H9 (cell line): ENCODE results near the gene ZNF431. TPM values are rescaled to one million over a fixed set of nuclear protein-coding genes. Genes with fewer than 3 reads are reported as not detected.

ENCODE experiments used
- DNase-seq: peaks from one replicate; pipeline ENCODE4 v3.0.0-alpha.2; 2017
- H2AFZ ChIP-seq: one replicate; pipeline ENCODE4 v1.6.1; 2013; ENCODE audit warnings: mild to moderate bottlenecking, low read length, control low read depth, moderate library complexity
- H2AK5ac ChIP-seq: 2 replicates; pipeline ENCODE4 v1.6.1; 2013; ENCODE audit warnings: low read length, control low read depth, mixed read lengths; ENCODE audit not compliant: insufficient read length
- H2BK120ac ChIP-seq: one replicate; pipeline ENCODE4 v1.6.1; 2013; ENCODE audit warnings: low read depth, mild to moderate bottlenecking, low read length, control low read depth, inconsistent platforms; ENCODE audit not compliant: poor library complexity, severe bottlenecking
- H2BK12ac ChIP-seq: 2 replicates; pipeline ENCODE4 v1.6.1; 2013; ENCODE audit warnings: low read length, control low read depth, mixed read lengths, low read depth; ENCODE audit not compliant: insufficient read length
- H2BK15ac ChIP-seq: 2 replicates; pipeline ENCODE4 v1.6.1; 2013; ENCODE audit warnings: low read depth, low read length, control low read depth
- H2BK20ac ChIP-seq: one replicate; pipeline ENCODE4 v1.6.1; 2013; ENCODE audit warnings: low read depth, mild to moderate bottlenecking, low read length, control low read depth, inconsistent platforms; ENCODE audit not compliant: poor library complexity, severe bottlenecking
- H2BK5ac ChIP-seq: 2 replicates; pipeline ENCODE4 v1.6.1; 2013; ENCODE audit warnings: low read length, control low read depth, mixed read lengths; ENCODE audit not compliant: insufficient read length
- H3K14ac ChIP-seq: 2 replicates; pipeline ENCODE4 v1.6.1; 2013; ENCODE audit warnings: low read length, control low read depth; ENCODE audit not compliant: insufficient read depth
- H3K18ac ChIP-seq: 2 replicates; pipeline ENCODE4 v1.6.1; 2013; ENCODE audit warnings: low read depth, mild to moderate bottlenecking, mixed read lengths, low read length, control low read depth; ENCODE audit not compliant: insufficient read length
- H3K23ac ChIP-seq: 2 replicates; pipeline ENCODE4 v1.6.1; 2013; ENCODE audit warnings: low read length, control low read depth, mixed read lengths, low read depth; ENCODE audit not compliant: insufficient read length
- H3K23me2 ChIP-seq: 2 replicates; pipeline ENCODE4 v1.6.1; 2013; ENCODE audit warnings: low read depth, mild to moderate bottlenecking, mixed read lengths, low read length, control low read depth; ENCODE audit not compliant: insufficient read length, poor library complexity, severe bottlenecking
- H3K27ac ChIP-seq: 2 replicates; pipeline ENCODE4 v1.5.1; 2013; ENCODE audit warnings: low read length, control low read depth, mixed read lengths, low read depth; ENCODE audit not compliant: insufficient read length
- H3K27me3 ChIP-seq: 2 replicates; pipeline ENCODE4 v1.6.1; 2013; ENCODE audit warnings: low read length, control low read depth, inconsistent platforms; ENCODE audit not compliant: insufficient read depth
- H3K4ac ChIP-seq: 2 replicates; pipeline ENCODE4 v1.6.1; 2013; ENCODE audit warnings: low read depth, mild to moderate bottlenecking, control low read depth, inconsistent platforms, low read length, moderate library complexity
- H3K4me1 ChIP-seq: 2 replicates; pipeline ENCODE4 v1.6.1; 2013; ENCODE audit warnings: low read length, control low read depth, inconsistent platforms; ENCODE audit not compliant: insufficient read depth
- H3K4me2 ChIP-seq: 2 replicates; pipeline ENCODE4 v1.6.1; 2013; ENCODE audit warnings: low read length, control low read depth, mixed read lengths; ENCODE audit not compliant: insufficient read length, insufficient read depth
- H3K56ac ChIP-seq: 2 replicates; pipeline ENCODE4 v1.6.1; 2013; ENCODE audit warnings: low read depth, mild to moderate bottlenecking, mixed read lengths, low read length, control low read depth; ENCODE audit not compliant: insufficient read length
- H3K79me1 ChIP-seq: 2 replicates; pipeline ENCODE4 v1.6.1; 2013; ENCODE audit warnings: low read depth, mild to moderate bottlenecking, moderate library complexity, low read length, control low read depth, inconsistent platforms; ENCODE audit not compliant: insufficient read depth, poor library complexity, severe bottlenecking
- H3K79me2 ChIP-seq: 2 replicates; pipeline ENCODE4 v1.6.1; 2013; ENCODE audit warnings: low read length, control low read depth, inconsistent platforms; ENCODE audit not compliant: insufficient read depth
- H3K9ac ChIP-seq: 2 replicates; pipeline ENCODE4 v1.6.1; 2013; ENCODE audit warnings: low read length, control low read depth, mixed read lengths; ENCODE audit not compliant: insufficient read length; ENCODE audit errors: extremely low read depth
- H3K9me3 ChIP-seq: one replicate; pipeline ENCODE4 v1.6.1; 2013; ENCODE audit warnings: low read depth, low read length, inconsistent platforms; ENCODE audit not compliant: control insufficient read depth
- H3T11ph ChIP-seq: one replicate; pipeline ENCODE4 v1.6.1; 2013; ENCODE audit warnings: mild to moderate bottlenecking, low read length, control low read depth, inconsistent platforms
- H4K20me1 ChIP-seq: one replicate; pipeline ENCODE4 v1.6.1; 2013; ENCODE audit not compliant: control insufficient read depth, insufficient read length, insufficient read depth
- H4K5ac ChIP-seq: 2 replicates; pipeline ENCODE4 v1.6.1; 2013; ENCODE audit warnings: low read depth, mild to moderate bottlenecking, mixed read lengths, low read length, control low read depth; ENCODE audit not compliant: insufficient read length
- H4K8ac ChIP-seq: replicated peaks from 2 replicates; pipeline ENCODE4 v1.6.1; 2013; ENCODE audit warnings: low read length, control low read depth, mixed read lengths, low read depth; ENCODE audit not compliant: insufficient read length
- H4K91ac ChIP-seq: 2 replicates; pipeline ENCODE4 v1.6.1; 2013; ENCODE audit warnings: low read depth, mild to moderate bottlenecking, moderate library complexity, mixed read lengths, low read length, control low read depth; ENCODE audit not compliant: insufficient read length
- H3K27ac Mint-ChIP-seq, 3 experiments: 2 replicates in 2 of 3; 3 replicates in 1 of 3; pipeline ENCODE4 v1.8.0; 2020 to 2021; ENCODE audit warnings: mixed read lengths in 3 of 3, mild to moderate bottlenecking in 1 of 3, moderate library complexity in 1 of 3
- H3K27me3 Mint-ChIP-seq: 2 replicates; pipeline ENCODE4 v1.8.0; 2021; ENCODE audit warnings: low read depth, mild to moderate bottlenecking, moderate library complexity, mixed read lengths
- H3K36me3 Mint-ChIP-seq, 3 experiments: 2 replicates in 2 of 3; 3 replicates in 1 of 3; pipeline ENCODE4 v1.8.0; 2020 to 2021; ENCODE audit warnings: low read depth in 3 of 3, mixed read lengths in 3 of 3; ENCODE audit not compliant: insufficient read depth in 1 of 3
- H3K4me1 Mint-ChIP-seq, 2 experiments: 2 replicates each; pipeline ENCODE4 v1.8.0; 2020; ENCODE audit warnings: mixed read lengths in 2 of 2
- H3K4me3 Mint-ChIP-seq, 2 experiments: 2 replicates in 1 of 2; 3 replicates in 1 of 2; pipeline ENCODE4 v1.8.0; 2020 to 2021; ENCODE audit warnings: mild to moderate bottlenecking in 2 of 2, mixed read lengths in 2 of 2, moderate library complexity in 1 of 2
- H3K9me3 Mint-ChIP-seq, 2 experiments: 2 replicates in 1 of 2; 3 replicates in 1 of 2; pipeline ENCODE4 v1.8.0; 2020; ENCODE audit warnings: mild to moderate bottlenecking in 2 of 2, mixed read lengths in 2 of 2, moderate library complexity in 1 of 2
- CTCF ChIP-seq: fragments of 200-600 bp; sonication (generic); conservative IDR thresholded peaks from 3 replicates; pipeline ENCODE4 v1.8.0; 2021; ENCODE audit warnings: antibody characterized with exemption, mild to moderate bottlenecking
- WGBS: extraction: QIAGEN DNeasy Blood & Tissue Kit; methylation state at CpG from one replicate; pipeline ENCODE4 v1.1.7; 2013; ENCODE audit warnings: missing lambda C conversion rate, low lambda C conversion rate, mixed read lengths; ENCODE audit not compliant: insufficient read length; ENCODE audit errors: extremely low coverage; 5-methylcytosine and 5-hydroxymethylcytosine counted together
- total RNA-seq: library from RNA; stranded (reverse); gene quantifications from 2 replicates; pipeline ENCODE4 v1.2.1, GENCODE V29; 2021

ZNF431 gene
- total RNA-seq, 1 experiment from 2014 or later: 47.4 TPM

- no peak overlapping the region for H3T11ph ChIP-seq
- no peaks in the 10 kb centered on the region for H3K79me1 ChIP-seq
- H2AK5ac ChIP-seq: no peak overlapping the region
- peaks cover 0 to 8% (median 3%) of the 10 kb centered on the region in 3 experiments; a peak in 4 of 7 replicates for H3K36me3 Mint-ChIP-seq
- no peaks in the 10 kb centered on the region for H3K9me3 ChIP-seq
- no peak overlapping the region for H2BK12ac ChIP-seq
- H3K4me1 Mint-ChIP-seq: peaks cover 18 to 24% of the 10 kb centered on the region in 2 experiments
- H3K4me2 ChIP-seq: no peak overlapping the region
- H4K5ac ChIP-seq: no peak overlapping the region
- H2BK20ac ChIP-seq: no peak overlapping the region
- no peak overlapping the region for H2BK5ac ChIP-seq
- no peak overlapping the region for H3K23ac ChIP-seq
- no peaks in the 10 kb centered on the region for H4K20me1 ChIP-seq
- no peak overlapping the region for H3K4me3 Mint-ChIP-seq
- DNase-seq: no peak
- H3K27me3 Mint-ChIP-seq: peaks cover 10% of the 10 kb centered on the region; the same call in 1 of the 2 replicates
- no peak overlapping the region for H3K4ac ChIP-seq
- H3K18ac ChIP-seq: no peak overlapping the region
- no peak overlapping the region for H3K56ac ChIP-seq
- H2BK15ac ChIP-seq: no peak overlapping the region
- no peaks in the 10 kb centered on the region for H3K4me1 ChIP-seq
- H4K8ac ChIP-seq: no peak overlapping the region
- no peaks in the 10 kb centered on the region for H3K27me3 ChIP-seq
- peaks cover 2 to 10% of the 10 kb centered on the region in 2 experiments; a peak in 4 of 5 replicates for H3K9me3 Mint-ChIP-seq
- H3K14ac ChIP-seq: no peak overlapping the region
- no peak overlapping the region for H3K9ac ChIP-seq
- no peaks in the 10 kb centered on the region for H3K23me2 ChIP-seq
- WGBS: no CpG with 5 or more reads among the region's 6 CpGs
- no peak overlapping the region for H4K91ac ChIP-seq
- no peak overlapping the region for H3K27ac ChIP-seq
- no peak for TF ChIP-seq CTCF
- H2BK120ac ChIP-seq: no peak overlapping the region
- no peak overlapping the region for H2AFZ ChIP-seq
- no peak overlapping the region for H3K27ac Mint-ChIP-seq
- no peaks in the 10 kb centered on the region for H3K79me2 ChIP-seq
These were observed 12.7 kb upstream of the ZNF431 start for GRCh38 chr19:21128901-21129698.
